Measurements from ENCODE around the gene OR1I1.

OR1I1 gene

DNA sequence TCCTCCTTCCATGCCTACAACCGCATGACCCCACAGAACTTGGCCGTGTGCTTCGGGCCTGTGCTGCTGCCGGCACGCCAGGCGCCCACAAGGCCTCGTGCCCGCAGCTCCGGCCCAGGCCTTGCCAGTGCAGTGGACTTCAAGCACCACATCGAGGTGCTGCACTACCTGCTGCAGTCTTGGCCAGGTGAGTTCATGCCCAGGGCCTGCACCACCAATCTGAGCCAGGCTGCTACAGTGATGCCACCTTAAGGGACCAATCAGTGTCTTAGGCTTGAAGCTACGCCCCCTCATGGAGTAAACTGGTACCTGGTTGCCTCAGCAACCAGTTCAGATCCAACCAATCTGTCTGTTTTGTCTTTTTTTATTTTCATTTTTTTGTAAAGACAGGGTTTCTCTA, 30.4 kb downstream of the OR1I1 start:
- Histone ChIP-seq H3K4me3 (no peak overlapping the region), H3K9ac (no peak overlapping the region), H3K27ac (no peak overlapping the region), H3K4me1 (peaks cover 0 to 11% (median 9%) of the 10 kb centered on the region in 10 experiments; a peak in 16 of 20 replicates), H3K9me3 (replicated peaks in 1 of 11) (peaks cover 0 to 9% (median 0%) of the 10 kb centered on the region in 11 experiments; a peak in 8 of 22 replicates), H3K36me3 (peaks cover 37 to 43% (median 41%) of the 10 kb centered on the region in 11 experiments), H4K20me1 (peaks cover 0 to 39% (median 0%) of the 10 kb centered on the region in 11 experiments; a peak in 1 of 22 replicates), H3K27me3 (no peaks in the 10 kb centered on the region), H3K4me2 (no peak overlapping the region)
- no peak for TF ChIP-seq Cebpa-rat (IDR thresholded peaks at IDR 0.05)

DNA sequence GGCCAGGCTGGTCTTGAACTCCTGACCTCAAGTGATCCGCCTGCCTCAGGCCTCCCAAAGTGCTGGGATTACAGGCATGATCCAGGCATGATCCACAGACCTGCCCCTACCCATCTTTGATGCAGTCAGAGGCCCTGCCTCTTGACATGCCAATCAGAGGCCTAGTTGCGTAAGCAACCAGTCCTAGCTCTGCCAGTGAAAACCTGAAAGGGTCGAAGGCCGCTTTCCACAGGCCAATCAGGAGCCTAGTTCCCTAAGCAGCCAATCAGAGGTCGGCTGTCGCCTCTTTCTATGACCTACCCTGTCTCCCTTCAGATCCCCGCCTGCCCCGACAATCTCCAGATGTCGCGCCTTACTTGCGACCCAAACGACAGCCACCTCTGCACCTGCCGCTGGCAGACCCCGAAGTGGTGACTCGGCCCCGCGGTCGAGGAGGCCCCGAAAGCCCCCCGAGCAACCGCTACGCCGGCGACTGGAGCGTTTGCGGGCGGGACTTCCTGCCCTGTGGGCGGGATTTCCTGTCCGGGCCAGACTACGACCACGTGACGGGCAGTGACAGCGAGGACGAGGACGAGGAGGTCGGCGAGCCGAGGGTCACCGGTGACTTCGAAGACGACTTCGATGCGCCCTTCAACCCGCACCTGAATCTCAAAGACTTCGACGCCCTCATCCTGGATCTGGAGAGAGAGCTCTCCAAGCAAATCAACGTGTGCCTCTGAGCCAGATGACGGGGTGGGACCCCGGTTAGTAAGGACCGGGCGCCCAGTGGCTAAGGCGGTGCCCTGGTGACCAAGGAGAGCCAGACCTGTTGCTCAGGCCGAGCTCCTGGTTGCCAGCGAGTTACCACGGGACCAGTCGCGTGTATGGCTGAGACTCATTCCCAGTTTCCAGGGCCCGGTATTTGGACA, 31.5 kb downstream of the OR1I1 start:
- H3K27ac ChIP-seq, result no peak overlapping the region

GRCh38 chr19:15114153-15114540, 32.1 kb downstream of the OR1I1 start:
- TF ChIP-seq Cebpa-rat (IDR thresholded peaks at IDR 0.05), result no peak
- Histone ChIP-seq H3K4me2 (no peak overlapping the region), H3K27ac (no peak overlapping the region), H3K4me3 (no peak overlapping the region), H3K9me3 (replicated peaks in 1 of 11) (peaks cover 0 to 12% (median 0%) of the 10 kb centered on the region in 11 experiments; a peak in 8 of 22 replicates), H4K20me1 (peaks cover 0 to 41% (median 0%) of the 10 kb centered on the region in 11 experiments; a peak in 2 of 22 replicates), H3K9ac (no peak overlapping the region), H3K4me1 (no peaks in the 10 kb centered on the region), H3K27me3 (no peaks in the 10 kb centered on the region), H3K36me3 (peaks cover 54 to 60% (median 59%) of the 10 kb centered on the region in 11 experiments)

More for the DNA sequence above, 31.5 kb downstream of the OR1I1 start:
- no peak for TF ChIP-seq Cebpa-rat (IDR thresholded peaks at IDR 0.05)
- Histone ChIP-seq H3K27me3 (no peaks in the 10 kb centered on the region), H3K4me2 (no peak overlapping the region), H3K9ac (no peak overlapping the region), H3K4me3 (no peak overlapping the region), H4K20me1 (peaks cover 0 to 46% (median 0%) of the 10 kb centered on the region in 11 experiments; a peak in 1 of 22 replicates), H3K4me1 (peaks cover 0 to under 1% (median 0%) of the 10 kb centered on the region in 10 experiments; a peak in 3 of 20 replicates), H3K9me3 (replicated peaks in 1 of 11) (peaks cover 0 to 9% (median 0%) of the 10 kb centered on the region in 11 experiments; a peak in 8 of 22 replicates), H3K36me3 (peaks cover 48 to 54% (median 52%) of the 10 kb centered on the region in 11 experiments)

DNA sequence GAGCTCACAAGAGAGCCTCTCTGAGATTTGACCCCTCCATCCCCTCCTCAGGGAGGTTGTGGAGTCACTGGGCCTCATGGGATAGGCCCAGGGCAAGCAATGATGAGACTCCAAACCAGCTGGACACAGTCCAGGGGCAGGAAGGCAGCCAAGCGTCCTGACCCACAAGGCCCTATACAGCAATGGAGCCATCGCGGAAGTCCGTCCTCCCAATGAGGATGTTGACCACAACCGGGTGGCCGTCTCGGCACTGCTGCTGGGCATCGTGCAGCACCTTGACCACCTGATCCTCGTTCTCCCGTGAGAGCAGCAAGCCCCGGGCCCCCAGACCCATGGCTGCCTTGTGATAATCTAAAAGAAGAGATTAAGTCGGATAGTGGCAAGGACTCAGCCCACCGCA, 33.1 kb downstream of the OR1I1 start:
- no peak for TF ChIP-seq Cebpa-rat (IDR thresholded peaks at IDR 0.05)
- Histone ChIP-seq H3K27ac (no peak overlapping the region), H3K27me3 (no peaks in the 10 kb centered on the region), H3K4me1 (no peaks in the 10 kb centered on the region), H3K4me3 (no peak overlapping the region), H3K9me3 (replicated peaks in 1 of 11) (peaks cover 0 to 13% (median 0%) of the 10 kb centered on the region in 11 experiments; a peak in 8 of 22 replicates), H4K20me1 (peaks cover 0 to 37% (median 0%) of the 10 kb centered on the region in 11 experiments; a peak in 3 of 22 replicates), H3K36me3 (peaks cover 64 to 70% (median 68%) of the 10 kb centered on the region in 11 experiments), H3K4me2 (no peak overlapping the region), H3K9ac (no peak overlapping the region)

GRCh38 chr19:15115762-15116615, 34.0 kb downstream of the OR1I1 start:
- peaks cover 0 to 13% (median 0%) of the 10 kb centered on the region in 11 experiments; a peak in 8 of 22 replicates for H3K9me3 ChIP-seq (replicated peaks in 1 of 11)
- peaks cover 73 to 79% (median 77%) of the 10 kb centered on the region in 11 experiments for H3K36me3 ChIP-seq
- peaks cover 0 to 39% (median 0%) of the 10 kb centered on the region in 11 experiments; a peak in 3 of 22 replicates for H4K20me1 ChIP-seq

GRCh38 chr19:15116856-15117255, 34.8 kb downstream of the OR1I1 start:
- no peak overlapping the region for H3K27ac ChIP-seq
- H4K20me1 ChIP-seq, result peaks cover 0 to 39% (median 0%) of the 10 kb centered on the region in 11 experiments; a peak in 3 of 22 replicates
- H3K36me3 ChIP-seq, result peaks cover 80 to 87% (median 84%) of the 10 kb centered on the region in 11 experiments
- no peak overlapping the region for H3K4me3 ChIP-seq
- H3K4me2 ChIP-seq, result no peak overlapping the region
- H3K9me3 ChIP-seq (replicated peaks in 1 of 11), result peaks cover 0 to 13% (median 0%) of the 10 kb centered on the region in 11 experiments; a peak in 8 of 22 replicates
- H3K27me3 ChIP-seq, result no peaks in the 10 kb centered on the region
- TF ChIP-seq Cebpa-rat (IDR thresholded peaks at IDR 0.05), result no peak
- no peak overlapping the region; a peak in 2 of 22 replicates for H3K9ac ChIP-seq
- H3K4me1 ChIP-seq, result no peaks in the 10 kb centered on the region

More at GRCh38 chr19:15115762-15116615, 34.0 kb downstream of the OR1I1 start:
- Histone ChIP-seq H3K4me1 (no peaks in the 10 kb centered on the region), H3K27me3 (no peaks in the 10 kb centered on the region), H3K4me3 (no peak overlapping the region), H3K27ac (no peak overlapping the region), H3K4me2 (no peak overlapping the region), H3K9ac (no peak overlapping the region; a peak in 2 of 22 replicates)
- TF ChIP-seq Cebpa-rat (IDR thresholded peaks at IDR 0.05), result no peak

DNA sequence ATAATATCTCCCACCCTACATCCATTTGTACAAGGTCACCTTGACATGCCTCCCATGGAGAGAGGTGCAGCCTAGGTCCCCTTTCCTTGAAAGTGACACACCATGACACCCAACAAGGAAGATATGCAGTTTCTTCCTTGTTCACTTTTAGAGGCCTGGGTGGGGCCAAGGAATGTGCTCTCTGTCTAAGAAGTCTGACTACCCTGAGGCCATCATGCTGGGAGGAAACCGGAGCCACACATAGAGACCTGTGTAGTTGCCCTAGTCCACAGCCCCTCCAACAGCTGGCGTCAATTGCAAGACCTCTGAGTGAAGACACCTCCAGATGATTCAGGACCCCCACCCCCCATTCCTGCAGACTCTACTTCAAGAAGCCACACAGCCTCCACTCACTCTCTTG, 36.2 kb downstream of the OR1I1 start:
- H3K27ac ChIP-seq, result no peak overlapping the region
- H3K4me2 ChIP-seq, result no peak overlapping the region
- H3K4me3 ChIP-seq, result no peak overlapping the region
- peaks cover 0 to 2% (median 0%) of the 10 kb centered on the region in 10 experiments; a peak in 3 of 20 replicates for H3K4me1 ChIP-seq
- no peak for TF ChIP-seq Cebpa-rat (IDR thresholded peaks at IDR 0.05)
- H4K20me1 ChIP-seq, result peaks cover 0 to 49% (median 4%) of the 10 kb centered on the region in 11 experiments; a peak in 5 of 22 replicates
- no peak overlapping the region for H3K9ac ChIP-seq
- no peaks in the 10 kb centered on the region for H3K27me3 ChIP-seq
- peaks cover 0 to 13% (median 0%) of the 10 kb centered on the region in 11 experiments; a peak in 8 of 22 replicates for H3K9me3 ChIP-seq (replicated peaks in 1 of 11)
- H3K36me3 ChIP-seq, result peaks cover 89 to 98% (median 95%) of the 10 kb centered on the region in 11 experiments

DNA sequence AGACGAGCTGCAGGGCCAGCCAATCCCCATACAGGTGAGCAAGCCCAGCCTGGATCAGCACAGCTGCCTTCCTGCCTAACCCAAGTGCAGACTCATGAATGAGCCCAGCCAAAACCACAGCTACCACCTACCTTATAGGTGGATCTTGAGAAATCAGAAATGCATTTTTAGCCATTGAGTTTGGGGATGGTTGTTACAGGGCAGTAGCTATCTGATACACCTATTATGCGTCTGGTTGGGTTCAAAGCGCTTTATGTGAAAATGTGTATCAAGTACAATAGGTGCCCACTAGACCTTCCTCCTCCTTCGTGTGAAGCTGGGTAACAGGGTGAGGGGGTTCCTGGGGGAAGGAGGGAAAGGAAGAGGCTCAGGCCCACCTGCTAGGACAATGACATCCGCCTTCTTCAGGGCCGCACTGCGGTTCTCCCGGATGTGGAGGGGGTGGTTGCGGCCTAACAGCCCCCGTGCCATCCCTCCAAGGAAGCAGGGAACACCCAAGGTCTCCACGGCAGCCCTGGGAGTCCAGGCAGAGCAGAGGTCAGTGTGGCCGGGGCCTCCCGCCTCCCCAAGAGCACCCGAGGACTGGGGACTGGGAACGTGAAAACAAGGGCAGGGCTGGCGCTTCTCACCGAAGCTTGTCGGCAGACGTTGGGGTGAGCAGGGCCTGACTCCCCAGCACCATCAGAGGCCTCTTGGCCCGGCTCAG, 36.9 kb downstream of the OR1I1 start:
- Histone ChIP-seq H3K27ac (no peak overlapping the region), H3K4me3 (no peak overlapping the region)
- TF ChIP-seq Cebpa-rat (IDR thresholded peaks at IDR 0.05), result no peak

More for the DNA sequence above, 36.9 kb downstream of the OR1I1 start:
- Histone ChIP-seq H4K20me1 (peaks cover 0 to 56% (median 7%) of the 10 kb centered on the region in 11 experiments; a peak in 7 of 22 replicates), H3K9me3 (replicated peaks in 1 of 11) (peaks cover 0 to 7% (median 0%) of the 10 kb centered on the region in 11 experiments; a peak in 5 of 22 replicates), H3K4me1 (peaks cover 3 to 9% (median 6%) of the 10 kb centered on the region in 10 experiments), H3K36me3 (peaks cover 82 to 95% (median 88%) of the 10 kb centered on the region in 11 experiments), H3K27me3 (no peaks in the 10 kb centered on the region), H3K9ac (no peak overlapping the region), H3K4me2 (no peak overlapping the region)

Data from BLaER1 treated with 17β-estradiol and CSF1 and Interleukin-3, amounts not matched to agents 10 nM and 100 nM (cell line).